ENCODE results near the gene FAAP100. TPM values are rescaled to one million over a fixed set of nuclear protein-coding genes. Genes with fewer than 3 reads are reported as not detected.
A peak's percentile ranks its signal among the peaks of the same experiment; 100 is the strongest.

Gene FAAP100
- total RNA-seq, 2 experiments from 2014 or later = 33.5 to 39.7 TPM

DNA sequence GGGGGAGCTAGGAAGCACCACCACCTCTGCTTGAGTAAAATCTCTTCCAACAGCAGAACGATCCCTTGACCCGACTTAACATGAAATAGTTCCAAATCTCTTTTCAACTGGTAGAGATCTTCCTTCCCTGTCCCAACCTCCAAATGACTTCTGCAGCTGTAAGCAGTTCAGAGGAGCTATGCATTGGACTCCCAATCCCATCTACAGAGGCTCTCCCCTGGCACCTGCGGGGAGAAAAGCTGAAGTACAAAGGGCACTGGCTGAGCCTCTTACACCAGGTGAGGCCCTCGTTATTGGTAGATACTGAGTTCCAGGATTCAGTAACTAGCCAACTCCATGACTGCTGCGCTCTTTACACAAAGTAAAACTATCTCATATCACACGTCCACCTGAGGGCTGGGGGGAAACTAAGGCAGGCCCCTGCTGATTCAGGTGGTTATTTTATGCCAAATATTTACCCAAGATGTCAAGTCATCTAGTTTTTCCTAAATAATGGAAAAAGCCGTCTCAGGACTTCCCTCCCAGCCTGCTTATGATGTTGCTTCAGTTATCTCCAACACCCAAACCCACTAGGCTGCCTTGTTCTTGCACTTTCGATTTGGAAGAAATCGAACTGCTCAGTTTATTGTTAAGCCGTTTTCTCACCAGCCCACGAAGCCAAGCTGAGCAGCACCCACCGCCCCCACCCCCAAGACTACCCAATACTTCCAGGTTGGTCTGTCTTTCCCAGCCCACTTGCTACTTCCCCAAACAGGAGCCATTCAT lies 42.8 kb downstream of the FAAP100 start:
- H3K27ac Mint-ChIP-seq = peak overlapping the region; percentile 86
- no peaks in the 10 kb centered on the region for H3K9me3 Mint-ChIP-seq
- intact Hi-C loops (cut with micrococcal nuclease) = no loop called here
- DNase-seq = peak; percentile 51
- ChIA-PET CTCF (interaction anchor here (1.1 to 1.8 kb wide), 3 partner anchors 10 to 257 kb away, joined by 3 to 7 read pairs (median 5); no protein-coding TSS in a partner anchor), POLR2A (interaction anchor here (0.6 to 1.4 kb wide), 5 partner anchors 9 to 127 kb away, joined by 3 to 8 read pairs (median 5); partner anchors contain the start of genes FAAP100 and NPLOC4)
- peaks cover 19% of the 10 kb centered on the region for H3K4me1 Mint-ChIP-seq (ENCODE audit: low read depth)
- H3K27me3 Mint-ChIP-seq = no peaks in the 10 kb centered on the region
- H3K36me3 Mint-ChIP-seq = peaks cover 41% of the 10 kb centered on the region
- peak overlapping the region; percentile 89 for H3K4me3 Mint-ChIP-seq

- no peak for DNase-seq
- CTCF ChIA-PET = interaction anchor here (0.6 to 1.8 kb wide), 5 partner anchors 10 to 256 kb away, joined by 3 to 7 read pairs (median 3); no protein-coding TSS in a partner anchor
- peaks cover 41% of the 10 kb centered on the region for H3K36me3 Mint-ChIP-seq
- intact Hi-C loops (cut with micrococcal nuclease) = no loop called here
- H3K27ac Mint-ChIP-seq = peak overlapping the region; percentile 86
- POLR2A ChIA-PET = interaction anchor here (0.6 to 1.4 kb wide), 5 partner anchors 9 to 128 kb away, joined by 3 to 8 read pairs (median 3); partner anchors contain the start of genes FAAP100 and NPLOC4
- H3K4me3 Mint-ChIP-seq = peak overlapping the region; percentile 89
- H3K27me3 Mint-ChIP-seq = no peaks in the 10 kb centered on the region
- peaks cover 19% of the 10 kb centered on the region for H3K4me1 Mint-ChIP-seq (ENCODE audit: low read depth)
- H3K9me3 Mint-ChIP-seq = no peaks in the 10 kb centered on the region
These were observed 43.4 kb downstream of the FAAP100 start for GRCh38 chr17:81508639-81509206.

DNA sequence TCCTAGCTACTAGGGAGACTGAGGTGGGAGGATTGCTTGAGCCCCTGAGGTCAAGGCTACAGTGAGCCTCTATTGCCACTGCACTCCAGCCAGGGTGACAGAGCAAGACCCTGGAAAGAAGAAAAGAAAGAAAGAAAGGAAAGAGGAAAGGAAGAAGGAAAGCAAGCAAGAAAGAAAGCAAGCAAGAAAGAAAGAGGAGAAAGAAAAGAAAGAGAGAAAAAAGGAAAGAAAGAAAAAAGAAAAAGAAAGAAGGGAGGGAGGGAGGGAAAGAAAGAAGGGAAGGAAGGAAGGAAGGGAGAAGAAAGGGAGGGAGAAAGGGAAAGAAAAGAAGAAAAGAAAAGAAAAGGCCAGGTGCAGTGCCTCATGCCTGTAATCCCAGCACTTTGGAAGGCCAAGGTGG lies 48.5 kb downstream of the FAAP100 start:
- intact Hi-C loops (cut with micrococcal nuclease) = no loop called here
- no peak overlapping the region for H3K4me3 Mint-ChIP-seq

GRCh38 chr17:81502471-81503017 lies 49.6 kb downstream of the FAAP100 start:
- Mint-ChIP-seq H3K4me3 (no peak overlapping the region), H3K4me1 (ENCODE audit: low read depth) (no peaks in the 10 kb centered on the region), H3K27ac (no peak overlapping the region), H3K36me3 (no peaks in the 10 kb centered on the region), H3K27me3 (no peaks in the 10 kb centered on the region), H3K9me3 (no peaks in the 10 kb centered on the region)
- POLR2A ChIA-PET = no interaction called here
- no peak for DNase-seq
- intact Hi-C loops (cut with micrococcal nuclease) = no loop called here
- CTCF ChIA-PET = no interaction called here

More for the DNA sequence above, 48.5 kb downstream of the FAAP100 start:
- Mint-ChIP-seq H3K27me3 (no peaks in the 10 kb centered on the region), H3K9me3 (no peaks in the 10 kb centered on the region), H3K36me3 (peaks cover 3% of the 10 kb centered on the region), H3K4me1 (ENCODE audit: low read depth) (peaks cover 3% of the 10 kb centered on the region), H3K27ac (no peak overlapping the region)
- POLR2A ChIA-PET = no interaction called here
- CTCF ChIA-PET = no interaction called here
- DNase-seq = no peak

DNA sequence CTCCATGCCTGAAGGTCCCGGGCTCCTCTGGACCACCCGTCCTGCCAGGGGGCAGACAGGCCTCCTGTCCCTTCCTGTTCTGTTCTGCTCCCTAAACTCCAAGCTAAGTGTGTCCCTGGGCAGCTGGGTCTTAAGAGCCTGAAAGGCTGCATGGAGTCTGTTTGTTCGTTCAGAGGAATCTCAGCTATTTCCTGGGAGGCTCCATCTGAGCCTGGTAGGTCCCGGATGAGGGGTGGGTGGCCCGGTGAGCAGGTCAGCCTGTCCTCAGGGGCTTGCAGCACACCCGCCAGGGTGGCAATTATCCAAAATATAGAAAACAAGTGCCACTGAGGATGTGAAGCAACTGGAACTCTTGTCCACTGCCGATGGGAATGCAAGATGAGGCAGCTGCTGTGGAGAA lies 52.1 kb downstream of the FAAP100 start:
- Mint-ChIP-seq H3K36me3 (no peaks in the 10 kb centered on the region), H3K27ac (no peak overlapping the region)

DNA sequence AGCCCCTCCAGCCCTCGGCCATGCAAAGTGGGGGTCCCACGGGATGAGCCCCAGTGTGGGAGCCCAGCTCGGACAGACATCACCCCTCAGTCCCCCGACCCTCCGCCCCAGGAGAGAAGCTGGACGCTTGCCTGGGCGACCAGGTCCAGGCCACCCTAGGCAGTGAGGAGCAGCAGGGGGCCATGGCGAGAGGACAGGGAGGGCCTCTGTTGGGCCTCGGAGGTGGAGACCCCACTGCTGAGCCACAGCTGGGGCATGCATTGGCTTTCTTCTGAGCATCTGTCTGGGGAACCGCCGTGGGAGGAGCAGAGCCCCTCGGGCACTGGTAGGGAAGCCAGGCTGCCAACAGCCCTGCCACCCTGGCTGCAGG lies 52.6 kb downstream of the FAAP100 start:
- ChIA-PET POLR2A (interaction anchor here (0.8 to 1.3 kb wide), 2 partner anchors 7 to 9 kb away, joined by 3 to 5 read pairs; no protein-coding TSS in a partner anchor), CTCF (interaction anchor here (0.6 kb wide), 2 partner anchors 69 to 479 kb away, joined by 3 read pairs; no protein-coding TSS in a partner anchor)
- no peak overlapping the region for H3K27ac Mint-ChIP-seq
- no peaks in the 10 kb centered on the region for H3K9me3 Mint-ChIP-seq
- no peaks in the 10 kb centered on the region for H3K27me3 Mint-ChIP-seq
- no peaks in the 10 kb centered on the region for H3K36me3 Mint-ChIP-seq
- H3K4me3 Mint-ChIP-seq = no peak overlapping the region
- H3K4me1 Mint-ChIP-seq (ENCODE audit: low read depth) = no peaks in the 10 kb centered on the region
- DNase-seq = no peak
- intact Hi-C loops (cut with micrococcal nuclease) = no loop called here

More for the DNA sequence above, 52.1 kb downstream of the FAAP100 start:
- no peak overlapping the region for H3K4me3 Mint-ChIP-seq
- CTCF ChIA-PET = interaction anchor here (0.6 kb wide), 2 partner anchors 15 to 480 kb away, joined by 3 read pairs; no protein-coding TSS in a partner anchor
- H3K27me3 Mint-ChIP-seq = no peaks in the 10 kb centered on the region
- POLR2A ChIA-PET = interaction anchor here (1.3 kb wide), 1 partner anchor 9 kb away, joined by 5 read pairs; no protein-coding TSS in a partner anchor
- no peaks in the 10 kb centered on the region for H3K4me1 Mint-ChIP-seq (ENCODE audit: low read depth)
- intact Hi-C loops (cut with micrococcal nuclease) = no loop called here
- H3K9me3 Mint-ChIP-seq = no peaks in the 10 kb centered on the region
- no peak for DNase-seq

DNA sequence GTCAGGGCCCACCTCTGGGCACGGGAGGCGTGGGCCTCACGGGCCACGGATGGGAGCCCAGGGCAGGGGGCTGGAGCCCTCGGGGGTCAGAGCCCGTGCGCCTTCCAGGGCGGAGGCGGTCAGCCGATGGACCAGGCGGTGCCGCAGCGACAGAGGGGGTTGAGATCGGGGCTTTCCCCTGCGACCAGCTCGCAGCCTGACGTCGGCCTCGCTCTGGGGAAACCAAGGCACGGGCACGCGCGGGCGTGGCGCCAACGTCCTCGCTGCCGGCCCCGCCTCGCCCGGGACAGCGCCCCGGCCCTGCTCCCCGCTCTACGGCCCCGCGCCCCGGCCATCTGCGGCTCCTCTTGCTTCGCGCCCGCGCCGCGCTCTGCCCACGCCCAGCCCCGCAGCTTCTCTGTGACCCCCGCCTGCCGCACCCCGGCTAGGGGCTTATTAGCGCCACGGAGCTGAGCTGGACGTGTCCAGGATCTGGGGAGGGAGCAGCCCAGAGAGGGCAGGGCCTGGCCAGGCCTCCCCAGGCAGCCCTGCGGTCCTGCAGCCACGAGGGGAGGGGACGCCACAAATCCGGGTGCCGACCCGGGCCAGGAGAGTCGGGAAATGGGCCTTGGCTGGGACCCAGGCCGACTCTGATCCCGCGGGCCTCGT lies 53.1 kb downstream of the FAAP100 start:
- CTCF ChIA-PET = interaction anchor here (0.6 kb wide), 1 partner anchor 68 kb away, joined by 3 read pairs; no protein-coding TSS in a partner anchor
- intact Hi-C loops (cut with micrococcal nuclease) = no loop called here
- Mint-ChIP-seq H3K27ac (no peak overlapping the region), H3K36me3 (no peaks in the 10 kb centered on the region), H3K4me3 (no peak overlapping the region), H3K27me3 (no peaks in the 10 kb centered on the region), H3K9me3 (no peaks in the 10 kb centered on the region), H3K4me1 (ENCODE audit: low read depth) (no peaks in the 10 kb centered on the region)
- POLR2A ChIA-PET = interaction anchor here (0.6 to 1.3 kb wide), 3 partner anchors 8 to 10 kb away, joined by 3 to 5 read pairs (median 3); no protein-coding TSS in a partner anchor
- no peak for DNase-seq

- ChIA-PET CTCF (no interaction called here), POLR2A (no interaction called here)
- intact Hi-C loops (cut with micrococcal nuclease) = no loop called here
- no peaks in the 10 kb centered on the region for H3K4me1 Mint-ChIP-seq (ENCODE audit: low read depth)
- H3K36me3 Mint-ChIP-seq = no peaks in the 10 kb centered on the region
- no peak overlapping the region for H3K27ac Mint-ChIP-seq
- H3K27me3 Mint-ChIP-seq = no peaks in the 10 kb centered on the region
- no peak overlapping the region for H3K4me3 Mint-ChIP-seq
- H3K9me3 Mint-ChIP-seq = no peaks in the 10 kb centered on the region
- DNase-seq = no peak
These were observed 57.4 kb downstream of the FAAP100 start for GRCh38 chr17:81494626-81495377.

DNA sequence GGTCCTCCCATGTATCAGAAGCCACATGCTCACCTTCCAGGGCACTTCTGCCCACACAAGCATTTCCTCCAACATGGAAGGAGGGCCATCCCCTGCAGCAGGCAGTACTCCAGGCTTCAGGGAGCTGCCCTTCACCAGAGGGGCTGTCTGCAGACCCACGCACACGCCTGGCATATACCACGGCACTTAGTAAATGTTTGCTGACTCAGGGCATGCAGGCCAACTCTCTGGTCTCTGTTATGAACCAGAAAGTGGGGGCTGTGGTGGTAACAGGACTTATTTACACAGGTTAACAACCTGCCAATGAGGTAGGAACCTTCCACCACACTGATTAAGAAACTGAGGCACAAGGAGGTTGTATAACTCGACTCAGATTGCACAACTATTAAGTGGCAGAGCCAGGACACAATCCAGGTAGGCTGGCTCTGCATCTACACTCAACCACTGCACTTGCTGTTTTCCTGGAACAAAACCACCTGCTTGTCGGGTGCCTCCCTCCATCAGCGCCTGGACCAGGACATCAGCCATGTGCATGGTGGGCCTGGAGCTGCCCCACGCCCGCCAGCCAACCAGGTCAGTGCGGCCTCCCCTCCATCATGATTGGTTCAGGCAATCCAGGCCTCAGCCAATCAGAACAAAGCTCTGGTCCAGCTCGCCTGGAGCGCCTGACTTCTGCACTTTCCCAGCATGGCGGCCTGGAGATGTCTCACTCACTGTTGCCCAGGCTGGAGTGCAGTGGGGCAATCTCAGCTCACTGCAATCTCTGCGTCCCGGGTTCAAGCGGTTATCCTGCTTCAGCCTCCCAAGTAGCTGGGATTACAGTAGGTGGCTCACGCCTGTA lies 58.7 kb downstream of the FAAP100 start:
- H3K27ac Mint-ChIP-seq = no peak overlapping the region
- no peaks in the 10 kb centered on the region for H3K36me3 Mint-ChIP-seq
- H3K4me3 Mint-ChIP-seq = no peak overlapping the region
- ChIA-PET POLR2A (no interaction called here), CTCF (no interaction called here)
- intact Hi-C loops (cut with micrococcal nuclease) = no loop called here
- H3K4me1 Mint-ChIP-seq (ENCODE audit: low read depth) = no peaks in the 10 kb centered on the region
- no peaks in the 10 kb centered on the region for H3K27me3 Mint-ChIP-seq
- H3K9me3 Mint-ChIP-seq = no peaks in the 10 kb centered on the region
- no peak for DNase-seq

DNA sequence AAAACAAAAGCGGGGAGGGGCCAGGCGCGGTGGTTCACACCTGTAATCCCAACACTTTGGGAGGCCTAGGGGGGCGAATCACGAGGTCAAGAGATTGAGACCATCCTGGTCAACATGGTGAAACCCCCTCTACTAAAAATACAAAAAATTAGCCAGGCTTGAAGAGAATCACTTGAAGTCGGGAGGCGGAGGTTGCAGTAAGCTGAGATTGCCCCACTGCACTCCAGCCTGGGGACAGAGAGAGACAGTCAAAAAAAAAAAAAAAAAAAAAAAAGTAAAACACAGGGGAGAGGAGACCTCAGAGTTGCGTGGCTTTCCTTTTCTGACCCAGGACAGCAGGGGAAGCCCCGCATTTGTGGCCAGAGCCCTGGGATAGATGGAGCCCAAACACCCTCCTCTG lies 59.4 kb downstream of the FAAP100 start:
- no peaks in the 10 kb centered on the region for H3K36me3 Mint-ChIP-seq
- no peak overlapping the region for H3K27ac Mint-ChIP-seq
- CTCF ChIA-PET = no interaction called here
- POLR2A ChIA-PET = no interaction called here
- no peaks in the 10 kb centered on the region for H3K9me3 Mint-ChIP-seq
- no peaks in the 10 kb centered on the region for H3K27me3 Mint-ChIP-seq
- H3K4me1 Mint-ChIP-seq (ENCODE audit: low read depth) = no peaks in the 10 kb centered on the region
- no peak for DNase-seq
- no peak overlapping the region for H3K4me3 Mint-ChIP-seq
- intact Hi-C loops (cut with micrococcal nuclease) = no loop called here

- H3K4me3 Mint-ChIP-seq = no peak overlapping the region
- no peaks in the 10 kb centered on the region for H3K27me3 Mint-ChIP-seq
- CTCF ChIA-PET = no interaction called here
- DNase-seq = no peak
- no peaks in the 10 kb centered on the region for H3K36me3 Mint-ChIP-seq
- intact Hi-C loops (cut with micrococcal nuclease) = no loop called here
- H3K27ac Mint-ChIP-seq = no peak overlapping the region
- no peaks in the 10 kb centered on the region for H3K4me1 Mint-ChIP-seq (ENCODE audit: low read depth)
- H3K9me3 Mint-ChIP-seq = no peaks in the 10 kb centered on the region
- POLR2A ChIA-PET = no interaction called here
These were observed 60.0 kb downstream of the FAAP100 start for GRCh38 chr17:81492202-81492601.

Measured in activated CD4-positive, alpha-beta memory T cell treated with anti-CD3 and anti-CD28 coated beads for 36 hours (primary cell).